Measurements from ENCODE around the gene HORMAD2.

The HORMAD2 gene

GRCh38 chr22:30167734-30168133, 87.5 kb downstream of the HORMAD2 start:
- DNase-seq (ENCODE audit: low read depth) = no peak

- no peak for DNase-seq (ENCODE audit: low read depth)
Measured at GRCh38 chr22:30169002-30169401, 88.7 kb downstream of the HORMAD2 start.

- no peak for DNase-seq (ENCODE audit: low read depth)
Measured at GRCh38 chr22:30170129-30170528, 89.9 kb downstream of the HORMAD2 start.

GRCh38 chr22:30171008-30171407, 90.7 kb downstream of the HORMAD2 start:
- DNase-seq (ENCODE audit: low read depth) = no peak

GRCh38 chr22:30175690-30176288, 95.5 kb downstream of the HORMAD2 start:
- DNase-seq (ENCODE audit: low read depth) = no peak

- no peak for DNase-seq (ENCODE audit: low read depth)
Measured at GRCh38 chr22:30176431-30176830, 96.2 kb downstream of the HORMAD2 start.

- no peak for DNase-seq (ENCODE audit: low read depth)
Measured at GRCh38 chr22:30178181-30179126, 98.2 kb downstream of the HORMAD2 start.

- DNase-seq (ENCODE audit: low read depth) = no peak
Measured at GRCh38 chr22:30180616-30181015, 100.4 kb downstream of the HORMAD2 start.

GRCh38 chr22:30181459-30182349, 101.4 kb downstream of the HORMAD2 start:
- DNase-seq (ENCODE audit: low read depth) = no peak

- DNase-seq (ENCODE audit: low read depth) = no peak
Measured at GRCh38 chr22:30182350-30182745, 102.1 kb downstream of the HORMAD2 start.

- DNase-seq (ENCODE audit: low read depth) = no peak
Measured at GRCh38 chr22:30182815-30183214, 102.6 kb downstream of the HORMAD2 start.

GRCh38 chr22:30183271-30183670, 103.0 kb downstream of the HORMAD2 start:
- DNase-seq (ENCODE audit: low read depth) = no peak

- DNase-seq (ENCODE audit: low read depth) = no peak
Measured at GRCh38 chr22:30183861-30184278, 103.6 kb downstream of the HORMAD2 start.

GRCh38 chr22:30185129-30185528, 104.9 kb downstream of the HORMAD2 start:
- DNase-seq (ENCODE audit: low read depth) = no peak

GRCh38 chr22:30185549-30185948, 105.3 kb downstream of the HORMAD2 start:
- DNase-seq (ENCODE audit: low read depth) = no peak

- DNase-seq (ENCODE audit: low read depth) = no peak
Measured at GRCh38 chr22:30186041-30186440, 105.8 kb downstream of the HORMAD2 start.

- no peak for DNase-seq (ENCODE audit: low read depth)
Measured at GRCh38 chr22:30186510-30186909, 106.2 kb downstream of the HORMAD2 start.

GRCh38 chr22:30187094-30187493, 106.8 kb downstream of the HORMAD2 start:
- no peak for DNase-seq (ENCODE audit: low read depth)

GRCh38 chr22:30187529-30188407, 107.5 kb downstream of the HORMAD2 start:
- no peak for DNase-seq (ENCODE audit: low read depth)

GRCh38 chr22:30188911-30189310, 108.6 kb downstream of the HORMAD2 start:
- DNase-seq (ENCODE audit: low read depth) = no peak

- no peak for DNase-seq (ENCODE audit: low read depth)
Measured at GRCh38 chr22:30190574-30190973, 110.3 kb downstream of the HORMAD2 start.

Data from non-pigmented ciliary epithelial cell (primary cell).